HEK293T (cell line): ENCODE results near the gene VWC2.

ENCODE experiments used
- FOXM1 ChIP-seq: fragments of 450-650 bp; IDR thresholded peaks from 2 replicates; pipeline ENCODE4 v1.6.1; 2017; ENCODE audit warnings: mild to moderate bottlenecking, borderline replicate concordance
- LEF1 ChIP-seq: fragments of 450-650 bp; IDR thresholded peaks from 2 replicates; pipeline ENCODE4 v1.6.1; 2017; ENCODE audit warnings: mild to moderate bottlenecking, borderline replicate concordance
- SUZ12 ChIP-seq: fragments of 450-650 bp; IDR thresholded peaks from 2 replicates; pipeline ENCODE4 v1.6.1; 2016; ENCODE audit warnings: mild to moderate bottlenecking
- TF ChIP-seq, protein P1 (sequence below): fragments of 450-650 bp; IDR thresholded peaks from 2 replicates; pipeline ENCODE4 v1.6.1; 2016

DNA sequence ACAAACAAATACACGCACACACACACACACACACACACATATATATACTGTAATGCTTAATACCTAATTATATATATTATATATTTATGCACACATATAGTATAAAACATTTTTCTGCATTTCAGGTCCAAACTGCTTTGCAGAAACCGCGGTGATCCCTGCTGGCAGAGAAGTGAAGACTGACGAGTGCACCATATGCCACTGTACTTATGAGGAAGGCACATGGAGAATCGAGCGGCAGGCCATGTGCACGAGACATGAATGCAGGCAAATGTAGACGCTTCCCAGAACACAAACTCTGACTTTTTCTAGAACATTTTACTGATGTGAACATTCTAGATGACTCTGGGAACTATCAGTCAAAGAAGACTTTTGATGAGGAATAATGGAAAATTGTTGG is 138.5 kb downstream of the VWC2 start:
- TF ChIP-seq, protein P1, sequence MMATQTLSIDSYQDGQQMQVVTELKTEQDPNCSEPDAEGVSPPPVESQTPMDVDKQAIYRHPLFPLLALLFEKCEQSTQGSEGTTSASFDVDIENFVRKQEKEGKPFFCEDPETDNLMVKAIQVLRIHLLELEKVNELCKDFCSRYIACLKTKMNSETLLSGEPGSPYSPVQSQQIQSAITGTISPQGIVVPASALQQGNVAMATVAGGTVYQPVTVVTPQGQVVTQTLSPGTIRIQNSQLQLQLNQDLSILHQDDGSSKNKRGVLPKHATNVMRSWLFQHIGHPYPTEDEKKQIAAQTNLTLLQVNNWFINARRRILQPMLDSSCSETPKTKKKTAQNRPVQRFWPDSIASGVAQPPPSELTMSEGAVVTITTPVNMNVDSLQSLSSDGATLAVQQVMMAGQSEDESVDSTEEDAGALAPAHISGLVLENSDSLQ, result no peak
- no peak for TF ChIP-seq FOXM1
- no peak for TF ChIP-seq SUZ12
- no peak for TF ChIP-seq LEF1
